Breast epithelium (tissue), 4 donors: ENCODE measurements around the gene ZNF30. TPM values are rescaled to one million over a fixed set of nuclear protein-coding genes. Genes with fewer than 3 reads are reported as not detected.

Experiments
- DNase-seq, 2 donors: peaks; one replicate each; pipeline ENCODE4 v3.0.0-alpha.2; 2019; ENCODE audit warnings: low spot score in 2 of 2
- H3K27ac ChIP-seq, 2 donors: fragments of 200-600 bp; sonication (generic) in 1 of 2; one replicate each; pipeline ENCODE4 v1.5.1; 2016 to 2019; ENCODE audit warnings: mild to moderate bottlenecking in 1 of 2
- H3K27me3 ChIP-seq, 2 donors: fragments of 200-600 bp; sonication (generic) in 1 of 2; one replicate each; pipeline versions ENCODE4 v1.5.1 to v1.6.0; 2017 to 2019; ENCODE audit warnings: control low read depth in 1 of 2, mild to moderate bottlenecking in 1 of 2
- H3K36me3 ChIP-seq: fragments of 200-600 bp; one replicate; pipeline ENCODE4 v1.5.1; 2019
- H3K4me1 ChIP-seq, 2 donors: fragments of 200-600 bp; sonication (generic); one replicate each; pipeline ENCODE4 v1.5.1; 2016 to 2019; ENCODE audit warnings: control low read depth in 1 of 2
- H3K4me3 ChIP-seq, 3 donors: fragments of 200-600 bp; sonication (generic); 1 replicate in 2 of 3; 2 replicates in 1 of 3; pipeline ENCODE4 v1.5.1; 2016 to 2019; ENCODE audit warnings: mild to moderate bottlenecking in 3 of 3, moderate library complexity in 2 of 3
- H3K9me3 ChIP-seq, 2 donors: fragments of 200-600 bp; sonication (generic) in 1 of 2; one replicate each; pipeline ENCODE4 v1.5.1; 2016 to 2019; ENCODE audit warnings: control low read depth in 1 of 2
- POLR2A ChIP-seq: fragments of 450-650 bp; IDR thresholded peaks from one replicate; pipeline ENCODE4 v1.6.1; 2016; ENCODE audit warnings: antibody characterized with exemption, mild to moderate bottlenecking, moderate library complexity
- POLR2AphosphoS5 ChIP-seq, 3 donors: sonication (generic); formaldehyde crosslinking; IDR thresholded peaks; one replicate each; pipeline ENCODE4 v1.6.1; 2017; ENCODE audit warnings: antibody characterized with exemption in 3 of 3
- intact Hi-C: fragments of 100-400 bp; cut with DNase I; formaldehyde crosslinking; loops from one replicate; pipeline ENCODE4 v1.15.1; 2023; ENCODE audit warnings: low total_unique reads
- total RNA-seq, 3 donors: library from RNA; depleted of rRNA; stranded (reverse); fragments of >200 nt; gene quantifications; one replicate each; pipeline ENCODE4 v1.1.0, GENCODE V29; 2016
- TF ChIP-seq, protein P1 (sequence below), 3 donors: fragments of 450-650 bp; IDR thresholded peaks; one replicate each; pipeline ENCODE4 v1.5.1; 2016 to 2017; ENCODE audit warnings: antibody characterized with exemption in 3 of 3, mild to moderate bottlenecking in 3 of 3, moderate library complexity in 3 of 3

ZNF30 gene
- total RNA-seq, 3 donors from 2014 or later = 1.6 to 3.8 (median 2.0) TPM

DNA sequence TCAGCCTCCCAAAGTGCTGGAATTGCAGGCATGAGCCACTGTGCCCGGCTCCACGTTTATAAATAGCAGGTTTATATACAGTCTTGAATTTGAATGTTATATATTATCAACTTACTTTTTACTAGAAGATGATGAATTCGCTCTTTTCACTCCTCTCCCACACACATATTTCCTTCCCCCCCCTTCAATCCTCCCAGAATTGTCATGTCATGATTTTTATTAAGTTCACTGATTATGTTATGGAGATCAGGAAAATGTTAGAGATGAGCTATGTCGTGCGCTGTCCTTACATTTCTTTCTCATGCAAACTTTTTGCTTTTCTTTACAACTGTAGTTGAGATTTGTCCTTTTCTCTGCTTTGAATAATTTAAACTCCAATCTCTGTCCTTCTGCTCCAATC, 55.6 kb downstream of the ZNF30 start:
- DNase-seq = no peak
- TF ChIP-seq POLR2A (no peak), POLR2AphosphoS5 (IDR thresholded peaks at IDR 0.05) (no peak)
- TF ChIP-seq, protein P1, sequence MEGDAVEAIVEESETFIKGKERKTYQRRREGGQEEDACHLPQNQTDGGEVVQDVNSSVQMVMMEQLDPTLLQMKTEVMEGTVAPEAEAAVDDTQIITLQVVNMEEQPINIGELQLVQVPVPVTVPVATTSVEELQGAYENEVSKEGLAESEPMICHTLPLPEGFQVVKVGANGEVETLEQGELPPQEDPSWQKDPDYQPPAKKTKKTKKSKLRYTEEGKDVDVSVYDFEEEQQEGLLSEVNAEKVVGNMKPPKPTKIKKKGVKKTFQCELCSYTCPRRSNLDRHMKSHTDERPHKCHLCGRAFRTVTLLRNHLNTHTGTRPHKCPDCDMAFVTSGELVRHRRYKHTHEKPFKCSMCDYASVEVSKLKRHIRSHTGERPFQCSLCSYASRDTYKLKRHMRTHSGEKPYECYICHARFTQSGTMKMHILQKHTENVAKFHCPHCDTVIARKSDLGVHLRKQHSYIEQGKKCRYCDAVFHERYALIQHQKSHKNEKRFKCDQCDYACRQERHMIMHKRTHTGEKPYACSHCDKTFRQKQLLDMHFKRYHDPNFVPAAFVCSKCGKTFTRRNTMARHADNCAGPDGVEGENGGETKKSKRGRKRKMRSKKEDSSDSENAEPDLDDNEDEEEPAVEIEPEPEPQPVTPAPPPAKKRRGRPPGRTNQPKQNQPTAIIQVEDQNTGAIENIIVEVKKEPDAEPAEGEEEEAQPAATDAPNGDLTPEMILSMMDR (IDR thresholded peaks at IDR 0.05) = no peak

GRCh38 chr19:34983786-34984185, 57.1 kb downstream of the ZNF30 start:
- intact Hi-C loops = no loop called here
- DNase-seq = no peak
- no peaks in the 10 kb centered on the region for H3K4me1 ChIP-seq
- TF ChIP-seq, protein P1 (IDR thresholded peaks at IDR 0.05) = no peak
- no peak for TF ChIP-seq POLR2A
- TF ChIP-seq POLR2AphosphoS5 (IDR thresholded peaks at IDR 0.05) = no peak
- no peak overlapping the region for H3K27ac ChIP-seq
- no peaks in the 10 kb centered on the region for H3K9me3 ChIP-seq
- H3K36me3 ChIP-seq = no peaks in the 10 kb centered on the region
- H3K4me3 ChIP-seq = no peak overlapping the region
- no peaks in the 10 kb centered on the region for H3K27me3 ChIP-seq

More for the DNA sequence above, 55.6 kb downstream of the ZNF30 start:
- H3K27me3 ChIP-seq = no peaks in the 10 kb centered on the region
- no peaks in the 10 kb centered on the region for H3K4me1 ChIP-seq
- no peak overlapping the region for H3K4me3 ChIP-seq
- intact Hi-C loops = no loop called here
- H3K36me3 ChIP-seq = no peaks in the 10 kb centered on the region
- H3K9me3 ChIP-seq = peaks cover 0 to under 1% of the 10 kb centered on the region in 2 donors
- no peak overlapping the region for H3K27ac ChIP-seq

DNA sequence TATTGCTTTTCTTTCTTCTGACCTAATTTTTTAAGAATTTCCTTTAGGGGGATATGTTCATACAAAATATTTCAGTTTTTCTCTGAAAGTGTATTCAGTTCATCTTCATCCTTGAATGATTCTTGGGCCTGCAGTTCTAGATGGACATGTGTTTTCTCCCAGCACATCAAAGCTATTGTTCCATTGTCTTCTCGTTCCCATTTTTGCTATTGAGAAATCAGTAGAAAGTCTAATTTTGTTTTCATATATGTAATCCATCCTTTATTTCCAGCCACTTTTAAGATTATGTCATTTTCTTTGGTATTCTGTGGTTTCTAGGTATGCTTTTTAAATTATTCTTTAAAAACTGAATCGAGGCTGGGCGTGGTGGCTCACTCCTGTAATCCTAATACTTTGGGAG, 57.6 kb downstream of the ZNF30 start:
- H3K27ac ChIP-seq = no peak overlapping the region
- no peak overlapping the region for H3K4me3 ChIP-seq
- no peak for TF ChIP-seq POLR2A
- TF ChIP-seq, protein P1 (IDR thresholded peaks at IDR 0.05) = no peak
- TF ChIP-seq POLR2AphosphoS5 (IDR thresholded peaks at IDR 0.05) = no peak
- H3K27me3 ChIP-seq = no peaks in the 10 kb centered on the region
- H3K4me1 ChIP-seq = no peaks in the 10 kb centered on the region
- DNase-seq = no peak
- intact Hi-C loops = no loop called here
- no peaks in the 10 kb centered on the region for H3K9me3 ChIP-seq
- no peaks in the 10 kb centered on the region for H3K36me3 ChIP-seq

DNA sequence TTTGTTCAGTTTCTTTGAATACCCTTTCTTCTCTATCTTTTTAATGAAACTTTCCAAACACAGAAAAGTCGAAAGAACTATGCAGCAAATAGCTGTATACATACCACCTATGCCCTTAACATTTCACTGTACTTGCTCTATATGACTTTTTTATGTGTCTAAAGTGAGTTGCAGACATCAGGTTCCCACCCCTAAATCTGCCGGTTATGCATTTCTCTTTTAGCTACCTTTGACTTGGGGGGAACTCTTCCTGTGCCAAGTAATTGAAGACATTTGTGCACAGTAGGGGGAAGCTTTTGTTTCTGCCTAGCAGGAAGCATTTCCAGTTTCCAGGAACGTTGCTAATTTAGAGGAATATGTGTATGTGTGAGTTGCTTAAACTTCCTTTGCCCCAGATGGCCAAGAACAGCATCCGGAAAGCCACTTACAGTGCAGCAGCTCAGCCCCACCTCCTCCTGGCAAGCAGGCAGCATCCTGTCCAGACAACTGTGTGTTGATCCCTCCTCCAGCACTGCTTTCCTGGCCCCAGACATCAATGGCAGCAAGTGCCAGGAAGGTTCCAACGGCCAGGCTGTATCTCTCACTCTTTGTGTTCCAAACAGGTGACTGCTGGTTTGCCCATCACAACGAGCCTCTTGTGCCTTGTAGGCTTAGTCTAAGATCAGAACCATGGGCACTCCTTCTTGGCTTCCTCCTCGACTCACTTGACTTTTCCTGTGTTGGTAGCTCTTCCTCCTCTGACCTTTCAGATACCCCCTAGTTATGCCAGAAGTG, 58.7 kb downstream of the ZNF30 start:
- no peaks in the 10 kb centered on the region for H3K27me3 ChIP-seq
- H3K36me3 ChIP-seq = no peaks in the 10 kb centered on the region
- no peak overlapping the region for H3K4me3 ChIP-seq
- DNase-seq = peak; percentile 46 to 58
- peak overlapping the region in 1 of 2 donors; percentile 66 for H3K27ac ChIP-seq
- intact Hi-C loops = no loop called here
- H3K9me3 ChIP-seq = no peaks in the 10 kb centered on the region
- H3K4me1 ChIP-seq = no peaks in the 10 kb centered on the region
- TF ChIP-seq, protein P1 (IDR thresholded peaks at IDR 0.05) = no peak
- TF ChIP-seq POLR2A (no peak), POLR2AphosphoS5 (IDR thresholded peaks at IDR 0.05) (peak in 1 of 3 donors; percentile 16)

- intact Hi-C loops = no loop called here
- H3K4me3 ChIP-seq = no peak overlapping the region
- H3K9me3 ChIP-seq = no peaks in the 10 kb centered on the region
- no peaks in the 10 kb centered on the region for H3K36me3 ChIP-seq
- TF ChIP-seq POLR2AphosphoS5 (IDR thresholded peaks at IDR 0.05) = no peak
- no peak for TF ChIP-seq POLR2A
- TF ChIP-seq, protein P1 (IDR thresholded peaks at IDR 0.05) = no peak
- no peaks in the 10 kb centered on the region for H3K27me3 ChIP-seq
- no peak for DNase-seq
- no peak overlapping the region for H3K27ac ChIP-seq
- H3K4me1 ChIP-seq = no peaks in the 10 kb centered on the region
Measured at GRCh38 chr19:34988119-34988518, 61.4 kb downstream of the ZNF30 start.
